NCI-H460 (cell line): ENCODE results near the gene FBLIM1. TPM values are rescaled to one million over a fixed set of nuclear protein-coding genes. Genes with fewer than 3 reads are reported as not detected.
"Not testable (repeated sequence)": the region's sequence is repeated elsewhere in the genome, so short reads cannot be mapped to it uniquely, and the experiment has no call there.

Experiments
- DNase-seq: peaks from one replicate; pipeline ENCODE4 v3.0.0-alpha.2; 2016; ENCODE audit warnings: low read depth; ENCODE audit errors: extremely low read depth
- total RNA-seq: library from RNA; depleted of rRNA; stranded (reverse); fragments of >200 nt; shearing (Covaris generic); gene quantifications from 2 replicates; pipeline ENCODE4 v1.2.3, GENCODE V29; 2014

The FBLIM1 gene
- total RNA-seq, 1 experiment from 2014 or later: 4.1 TPM

DNA sequence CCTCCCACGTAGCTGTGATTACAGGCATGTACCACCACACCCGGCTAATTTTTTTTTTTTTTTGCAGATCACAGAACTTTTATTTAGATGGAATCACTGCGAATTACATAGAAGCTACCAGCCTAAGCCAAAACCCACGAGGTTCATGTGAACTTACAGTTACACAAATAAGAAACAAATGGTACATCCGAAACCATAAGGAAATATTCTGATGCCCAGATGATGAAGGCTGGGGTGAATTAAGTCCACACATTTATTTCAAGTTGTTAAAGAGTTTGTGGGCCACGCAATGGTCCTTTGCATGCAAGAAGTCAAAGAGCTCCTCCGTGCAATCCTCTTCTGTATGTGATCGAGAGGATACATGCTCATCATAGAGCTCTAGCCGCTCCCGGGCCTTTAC is 48.5 kb downstream of the FBLIM1 start:
- no peak for DNase-seq

DNA sequence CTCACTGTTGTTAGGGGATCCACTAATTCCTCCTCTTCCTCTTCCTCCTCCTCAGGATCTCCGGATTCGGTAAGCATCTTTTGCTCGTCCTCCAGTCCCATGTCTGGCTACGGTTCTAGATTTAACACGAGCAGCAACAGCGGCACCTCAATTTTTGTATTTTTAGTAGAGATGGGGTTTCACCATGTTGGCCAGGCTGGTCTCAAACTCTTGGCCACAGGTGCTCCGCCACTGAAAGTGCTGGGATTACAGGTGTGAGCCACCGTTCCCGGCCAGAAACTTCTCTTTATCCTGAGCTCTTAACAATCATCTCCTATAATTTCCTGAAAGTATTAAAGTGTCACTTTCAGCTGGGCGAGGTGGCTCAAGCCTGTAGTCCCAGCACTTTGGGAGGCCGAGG is 49.0 kb downstream of the FBLIM1 start, which contains the start of gene UQCRHL:
Gene UQCRHL, minus strand, starts transcription at position 101 of the 400 bp plus-strand sequence. Its CDS starts 0 bp downstream, at position 101.
- not testable (repeated sequence) for DNase-seq

DNA sequence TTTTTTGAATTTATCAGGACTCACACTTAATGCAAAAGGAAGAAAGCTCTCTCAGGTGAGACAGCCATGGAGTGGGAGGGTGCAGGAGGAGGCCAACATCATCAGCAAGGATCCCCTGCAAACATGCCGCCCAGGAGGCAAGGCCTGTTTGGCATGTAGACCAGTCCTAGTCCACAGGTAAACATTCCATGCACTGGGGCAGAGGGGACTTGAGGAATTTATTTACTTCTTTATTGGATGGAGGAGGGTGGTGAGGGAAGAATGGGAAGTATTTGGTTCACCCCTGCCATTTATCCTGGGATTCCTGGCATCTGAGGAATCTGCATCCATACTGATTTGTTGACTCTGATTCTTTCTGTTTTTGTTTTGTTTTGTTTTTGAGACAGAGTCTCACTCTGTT is 50.4 kb downstream of the FBLIM1 start:
- DNase-seq: no peak

DNA sequence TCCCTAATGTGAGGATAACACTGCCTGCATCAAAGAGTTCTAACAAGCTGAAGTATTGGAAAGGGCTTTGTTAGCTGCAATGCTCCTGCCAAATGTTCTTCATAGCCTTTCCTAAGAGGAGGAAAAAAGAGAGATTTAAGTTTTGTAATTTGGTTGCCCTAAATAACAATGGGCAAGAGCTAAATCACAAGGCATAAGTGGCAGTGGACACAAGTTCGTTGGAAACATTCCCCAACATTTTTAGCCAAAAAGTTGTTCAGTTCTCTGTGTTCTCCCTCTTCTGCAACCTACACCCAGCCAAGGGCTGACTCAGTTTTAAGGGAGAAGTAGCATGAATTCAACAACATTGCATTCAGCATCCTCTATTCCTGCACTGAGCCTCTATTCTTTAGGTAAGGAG is 51.5 kb downstream of the FBLIM1 start:
- DNase-seq: no peak

DNA sequence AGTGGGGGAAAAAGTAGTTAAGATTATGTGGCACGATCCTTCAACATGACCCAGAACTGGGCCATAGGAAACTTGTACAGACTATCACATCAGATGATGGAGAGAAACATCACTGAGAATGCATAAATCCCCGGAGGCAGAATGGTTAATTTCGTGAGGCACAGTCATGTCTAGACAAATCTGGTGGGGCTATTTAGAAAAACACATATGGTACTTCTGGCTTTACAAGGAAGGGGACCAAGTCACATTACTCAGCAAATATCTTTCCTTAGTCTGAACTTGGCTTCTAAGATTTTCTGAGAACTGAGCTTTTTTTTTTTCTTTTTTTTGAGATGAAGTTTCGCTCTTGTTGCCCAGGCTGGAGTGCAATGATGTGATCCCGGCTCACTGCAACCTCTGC is 58.1 kb downstream of the FBLIM1 start:
- DNase-seq: no peak

DNA sequence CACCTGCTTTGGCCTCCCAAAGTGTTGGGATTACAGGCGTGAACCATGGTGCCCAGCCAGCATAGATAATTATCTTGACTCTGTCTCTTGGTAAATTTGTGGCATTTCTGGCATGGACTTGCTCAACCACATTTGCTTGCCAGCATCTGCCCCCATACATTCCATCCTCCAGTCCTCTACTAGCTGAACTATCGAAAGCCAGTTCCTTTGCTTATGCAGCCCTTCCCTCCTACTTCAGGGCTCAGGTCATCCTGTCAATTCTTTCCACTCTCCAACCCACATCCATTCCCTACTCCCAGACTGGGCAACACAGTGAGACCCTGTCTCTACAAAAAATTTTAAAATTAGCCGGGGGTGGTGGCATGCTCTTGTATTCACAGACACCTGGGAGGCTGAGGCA is 61.9 kb downstream of the FBLIM1 start:
- DNase-seq: no peak

DNA sequence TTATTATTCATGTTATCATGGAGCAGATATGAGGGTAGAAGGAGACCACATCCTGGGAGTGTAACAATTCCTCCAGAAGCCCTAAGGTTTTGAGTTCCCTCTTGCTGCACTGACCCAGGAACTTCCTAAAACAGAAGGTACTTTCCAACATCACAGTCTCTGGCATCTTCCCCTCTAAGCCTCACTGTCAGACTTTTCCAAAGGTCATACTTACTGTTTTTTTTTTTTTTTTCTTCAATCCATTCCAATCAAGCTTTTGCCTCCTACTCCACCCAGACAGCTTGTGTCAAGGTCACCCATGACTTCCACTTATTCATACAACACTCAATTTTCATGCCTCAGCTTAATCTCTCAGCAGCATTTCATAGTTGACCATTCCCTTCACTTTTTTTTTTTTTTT is 67.2 kb downstream of the FBLIM1 start:
- no peak for DNase-seq

DNA sequence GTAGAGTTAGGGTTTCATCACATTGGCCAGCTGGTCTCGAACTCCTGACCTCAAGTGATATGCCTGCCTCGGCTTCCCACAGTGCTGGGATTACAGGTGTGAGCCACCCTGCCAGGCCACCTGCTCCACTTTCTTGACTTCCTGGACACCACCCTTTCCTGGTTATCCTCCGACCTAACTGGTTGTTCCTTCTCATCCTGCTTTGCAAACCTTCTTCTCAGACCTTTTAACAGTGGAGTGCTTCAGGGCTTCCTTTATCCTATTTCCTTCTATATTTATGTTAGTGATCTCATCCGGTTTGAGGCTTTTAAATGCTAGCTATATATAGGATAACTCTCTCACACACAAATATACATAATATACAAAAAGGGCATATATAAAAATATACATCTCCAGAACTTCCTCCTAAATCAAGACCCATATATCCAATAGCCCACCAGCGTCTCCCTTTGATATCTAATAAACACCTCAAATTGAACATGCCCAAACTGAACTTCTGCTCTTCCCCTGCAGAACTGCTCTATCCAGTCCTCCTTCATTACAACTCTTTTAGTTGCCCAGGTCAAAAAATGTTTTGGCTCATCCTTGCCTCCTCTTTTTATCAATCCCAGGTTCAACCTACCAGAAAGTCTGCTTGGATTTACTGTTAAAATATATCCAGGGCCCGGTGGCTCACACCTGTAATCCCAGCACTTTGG is 68.4 kb downstream of the FBLIM1 start:
- DNase-seq: no peak

DNA sequence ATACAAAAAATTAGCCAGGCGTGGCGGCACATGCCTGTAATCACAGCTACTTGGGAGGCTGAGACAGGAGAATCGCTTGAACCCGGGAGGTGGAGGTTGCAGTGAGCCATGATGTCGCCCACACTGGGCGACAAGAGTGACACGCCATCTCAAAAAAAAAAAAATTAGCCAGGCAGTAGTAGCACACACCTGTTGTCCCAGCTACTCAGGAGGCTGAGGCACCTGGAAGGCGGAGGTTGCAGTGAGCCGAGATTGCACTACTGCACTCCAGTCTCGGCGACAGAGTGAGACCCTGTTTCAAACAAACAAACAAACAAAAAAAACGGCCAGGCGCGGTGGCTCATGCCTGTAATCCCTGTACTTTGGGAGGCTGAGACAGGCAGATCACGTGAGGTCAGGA is 69.0 kb downstream of the FBLIM1 start:
- not testable (repeated sequence) for DNase-seq

DNA sequence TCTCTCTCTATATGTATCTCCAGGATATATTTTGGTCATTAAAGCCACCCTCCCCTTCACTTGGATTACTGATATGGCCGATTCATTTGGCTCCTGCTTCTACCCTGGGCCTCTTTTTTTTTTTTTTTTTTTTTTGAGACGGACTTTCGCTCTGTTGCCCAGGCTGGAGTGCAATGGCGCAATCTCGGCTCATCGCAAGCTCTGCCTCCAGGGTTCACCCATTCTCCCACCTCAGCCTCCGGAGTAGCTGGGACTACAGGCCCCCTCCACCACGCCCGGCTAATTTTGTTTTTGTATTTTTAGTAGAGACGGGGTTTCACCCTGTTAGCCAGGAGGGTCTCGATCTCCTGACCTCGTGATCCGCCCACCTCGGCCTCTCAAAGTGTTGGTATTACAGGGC is 70.3 kb downstream of the FBLIM1 start:
- DNase-seq: not testable (repeated sequence)

DNA sequence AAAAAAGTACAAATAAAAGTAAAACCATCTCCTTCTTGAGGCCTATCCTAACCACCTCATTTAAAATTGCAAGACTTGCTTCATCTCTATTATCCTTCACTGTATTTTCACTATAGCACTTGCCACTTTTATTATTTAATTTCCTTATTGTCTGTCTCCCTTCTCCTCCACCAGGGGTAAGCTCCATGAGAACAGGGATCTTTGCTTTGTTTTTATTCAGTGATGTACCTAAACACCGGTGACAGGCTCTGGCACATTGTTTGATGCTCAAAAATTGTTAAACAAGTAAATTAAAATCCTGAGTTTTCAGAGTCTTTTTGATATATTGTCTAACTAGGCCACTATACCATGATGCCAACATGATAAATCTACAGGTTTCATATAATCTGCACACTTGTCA is 71.7 kb downstream of the FBLIM1 start:
- DNase-seq: no peak

DNA sequence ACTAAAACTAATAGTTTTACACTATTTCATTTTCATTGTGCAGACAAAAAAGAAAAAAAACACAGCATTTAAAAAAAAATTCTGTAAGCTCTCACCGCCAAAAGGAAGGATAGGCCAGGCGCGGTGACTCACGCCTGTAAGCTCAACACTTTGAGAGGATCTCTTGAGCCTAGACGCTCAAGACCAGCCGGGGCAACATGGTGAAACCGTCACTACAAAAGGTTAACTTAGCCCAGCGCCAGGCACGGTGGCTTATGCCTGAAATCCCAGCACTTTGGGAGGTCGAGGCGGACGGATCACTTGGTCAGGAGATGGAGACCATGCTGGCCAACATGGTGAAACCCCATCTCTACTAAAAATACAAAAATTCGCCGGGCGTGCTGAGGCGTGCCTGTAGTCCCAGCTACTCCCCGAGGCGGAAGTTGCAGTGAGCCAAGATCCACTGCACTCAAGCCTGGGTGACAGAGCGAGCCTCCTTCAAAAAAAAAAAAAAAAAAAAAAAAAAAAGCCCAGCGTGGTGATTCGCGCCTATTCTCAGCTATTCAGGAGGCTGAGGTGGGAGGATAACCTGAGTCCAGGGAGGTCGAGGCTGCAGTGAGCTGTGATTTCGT is 74.6 kb downstream of the FBLIM1 start:
- DNase-seq: peak; percentile 34

DNA sequence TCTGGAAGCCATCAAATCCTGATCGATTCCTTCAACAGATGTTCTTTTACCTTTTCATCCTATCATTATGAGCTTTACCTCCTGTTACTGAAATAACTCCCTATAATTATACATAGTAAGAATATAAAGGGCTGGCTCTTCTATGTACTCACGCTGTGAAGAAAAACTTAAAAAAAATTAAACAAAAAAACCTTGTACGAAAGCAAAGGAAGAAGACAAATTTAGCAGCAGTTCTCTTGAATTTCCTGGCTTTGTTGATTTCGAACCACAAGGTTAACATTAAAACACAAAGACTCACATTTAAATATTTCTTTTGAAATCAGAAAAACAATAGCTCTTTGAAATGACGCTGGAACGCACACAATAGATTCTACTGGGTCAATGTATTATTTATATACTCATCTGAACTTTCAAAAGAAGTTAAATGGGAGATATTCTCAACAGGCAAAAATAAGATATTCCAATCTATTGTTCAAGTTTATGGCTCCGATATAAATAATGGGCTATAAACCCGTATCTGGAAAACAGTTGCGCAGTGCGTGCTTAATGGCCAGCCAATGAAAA is 75.3 kb downstream of the FBLIM1 start:
- DNase-seq: no peak

DNA sequence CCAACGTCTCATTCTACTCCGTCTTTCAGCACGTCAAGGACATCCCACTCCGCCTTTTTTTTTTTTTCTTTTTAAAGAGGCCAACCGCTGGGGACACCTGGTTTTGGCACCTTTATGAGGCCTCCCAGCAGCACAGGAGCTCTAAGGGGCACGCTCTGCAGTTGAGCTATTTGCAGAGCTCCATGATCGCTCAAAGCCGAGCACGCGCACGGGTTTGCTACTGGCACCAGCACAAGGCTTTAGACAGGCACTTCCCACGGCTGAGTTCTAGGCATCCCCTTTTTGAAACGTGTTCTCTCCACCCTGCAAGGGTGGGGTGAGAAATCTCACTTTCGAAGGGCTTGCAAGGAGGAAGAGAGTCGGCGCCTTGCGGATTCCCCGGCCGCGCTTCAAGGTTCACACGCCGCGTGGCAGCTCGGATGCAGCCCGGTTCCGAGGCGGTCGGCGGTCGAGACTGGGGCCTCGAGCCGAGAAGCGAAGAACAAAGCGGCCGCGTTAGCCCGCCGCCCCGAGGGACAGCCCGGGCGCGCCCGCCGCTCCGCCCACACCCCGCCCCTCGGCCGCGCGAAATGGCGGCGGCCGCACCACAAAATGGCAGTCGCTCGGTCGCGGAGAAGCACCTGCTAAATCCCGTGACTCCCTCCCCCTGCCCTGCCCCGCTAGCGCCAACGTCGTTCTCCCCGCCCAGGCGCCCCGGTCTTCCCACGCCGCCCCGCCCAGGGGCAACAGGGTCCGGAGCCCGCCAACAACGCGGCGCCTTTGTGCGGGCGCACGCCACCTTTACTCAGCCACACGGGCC is 76.0 kb downstream of the FBLIM1 start:
- peak; percentile 87 for DNase-seq

DNA sequence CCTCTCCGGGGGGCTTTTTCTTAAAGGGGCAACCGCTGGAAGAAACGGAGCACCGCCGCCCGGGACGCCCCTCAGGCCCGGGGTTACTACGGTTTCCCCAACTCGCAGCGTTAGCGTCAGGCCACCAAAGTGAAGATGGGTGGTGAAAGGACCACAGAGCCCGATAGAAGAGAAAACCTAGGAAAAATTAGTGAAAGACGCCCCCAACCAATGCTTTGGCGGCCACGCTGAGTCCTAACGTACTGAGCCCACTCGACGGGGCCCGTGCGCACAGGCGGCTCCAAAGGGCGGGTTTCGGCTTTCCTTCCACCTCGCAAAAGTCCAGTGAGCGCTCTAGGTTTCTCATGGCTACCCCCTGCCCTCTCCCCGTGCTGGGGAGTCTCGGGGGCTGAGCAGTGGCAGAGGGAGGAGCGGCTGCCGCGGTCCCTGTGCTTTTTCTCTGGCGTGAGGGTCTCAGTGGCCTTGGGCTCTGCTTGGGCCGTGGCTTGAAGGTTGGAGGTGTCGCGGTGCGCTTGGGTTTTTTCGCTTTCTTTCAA is 76.7 kb downstream of the FBLIM1 start:
- DNase-seq: no peak

DNA sequence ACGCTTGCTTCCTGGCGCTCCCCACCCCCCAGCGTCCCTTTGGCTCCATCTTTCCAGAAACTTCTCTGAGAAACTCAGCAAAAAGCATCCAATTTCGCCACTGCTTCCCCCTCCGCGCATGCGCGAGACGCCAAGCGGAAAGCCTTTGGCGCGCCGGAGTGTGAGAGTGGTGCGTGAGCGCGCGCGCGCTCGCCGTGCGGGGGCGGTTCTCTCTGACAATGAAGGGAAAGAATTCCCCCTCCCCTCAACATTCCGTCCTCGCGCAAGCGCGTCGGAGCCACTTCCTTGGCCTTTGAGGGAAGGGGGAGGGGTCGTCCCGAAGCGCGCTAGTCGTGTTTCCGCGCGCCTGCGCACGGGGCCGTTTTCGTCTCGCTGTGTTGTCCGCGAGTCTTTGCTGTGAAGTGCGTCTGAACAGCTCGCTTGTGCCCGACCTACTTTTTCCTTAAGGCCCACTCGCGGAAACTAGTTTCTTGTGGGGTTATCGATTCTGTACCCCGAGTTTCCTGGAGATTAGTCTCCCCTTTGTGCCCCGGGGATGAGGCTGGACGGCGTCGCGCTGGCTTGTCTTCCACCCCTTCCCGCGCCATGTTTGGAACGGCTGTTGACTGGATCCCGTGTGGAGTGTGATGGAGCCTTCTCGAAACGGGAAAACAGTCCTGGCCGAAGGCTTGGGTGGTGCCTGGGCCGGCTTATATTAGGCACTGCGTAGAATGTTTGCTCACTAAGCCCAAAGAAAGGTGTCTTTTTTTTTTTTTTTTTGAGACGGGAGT is 77.3 kb downstream of the FBLIM1 start:
- peak; percentile 97 for DNase-seq
